ENCODE data around the gene ALDH4A1.
"Not testable (repeated sequence)": the region's sequence is repeated elsewhere in the genome, so short reads cannot be mapped to it uniquely, and the experiment has no call there.

The ALDH4A1 gene

DNA sequence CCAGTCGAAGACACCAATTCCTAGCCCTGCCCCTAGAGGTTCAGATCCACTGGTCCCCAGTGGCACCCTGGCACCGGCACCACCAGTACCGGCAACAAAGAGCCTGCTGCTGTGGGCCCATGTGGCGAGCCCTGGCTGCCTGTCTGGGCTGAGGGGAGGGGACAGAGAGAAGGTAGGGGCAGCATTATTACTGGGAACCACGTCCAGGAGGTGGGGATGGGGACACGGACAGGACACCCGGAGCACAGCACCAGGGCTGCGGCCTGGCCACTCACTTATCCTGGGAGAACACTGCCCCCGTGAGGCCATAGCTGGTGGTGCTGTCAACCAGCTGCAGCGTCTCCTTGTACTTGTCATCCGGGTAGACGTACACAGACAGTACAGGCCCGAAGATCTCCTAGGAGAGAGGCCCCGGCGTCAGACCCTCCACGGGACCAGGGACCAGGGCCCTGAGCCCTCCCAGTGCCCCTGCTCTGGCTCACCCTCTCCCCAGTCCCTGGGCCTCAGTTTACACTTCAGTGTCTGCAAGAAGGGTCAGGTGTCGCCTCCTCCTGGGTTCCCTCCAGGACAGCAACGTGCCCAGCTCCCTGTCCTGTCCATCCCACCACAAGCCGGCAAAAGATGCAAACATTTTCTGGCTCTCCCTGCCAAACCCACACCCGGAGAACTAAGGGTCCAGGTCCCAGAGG, 27.1 kb downstream of the ALDH4A1 start:
- peak; percentile 50 for DNase-seq

DNA sequence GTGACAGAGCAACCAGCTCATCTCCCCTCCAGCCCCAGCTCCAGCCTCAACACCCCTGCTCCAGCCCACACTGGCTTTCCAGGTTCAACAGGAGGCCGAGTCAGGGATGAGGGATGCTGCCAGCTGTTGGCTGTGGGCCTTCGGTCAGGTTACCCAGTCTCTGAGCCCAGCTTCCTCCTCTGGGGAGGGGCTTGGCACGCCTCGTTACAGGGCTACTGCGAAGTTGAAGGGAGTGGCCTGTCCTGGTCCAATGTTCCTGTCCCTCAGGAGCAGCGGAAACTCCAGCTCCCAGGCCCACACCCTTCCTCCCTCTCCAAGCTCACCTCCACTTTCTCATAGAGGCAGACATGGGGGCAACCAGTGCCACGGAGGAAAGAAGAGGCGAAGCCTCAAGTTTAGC, 27.8 kb downstream of the ALDH4A1 start:
- no peak for DNase-seq

DNA sequence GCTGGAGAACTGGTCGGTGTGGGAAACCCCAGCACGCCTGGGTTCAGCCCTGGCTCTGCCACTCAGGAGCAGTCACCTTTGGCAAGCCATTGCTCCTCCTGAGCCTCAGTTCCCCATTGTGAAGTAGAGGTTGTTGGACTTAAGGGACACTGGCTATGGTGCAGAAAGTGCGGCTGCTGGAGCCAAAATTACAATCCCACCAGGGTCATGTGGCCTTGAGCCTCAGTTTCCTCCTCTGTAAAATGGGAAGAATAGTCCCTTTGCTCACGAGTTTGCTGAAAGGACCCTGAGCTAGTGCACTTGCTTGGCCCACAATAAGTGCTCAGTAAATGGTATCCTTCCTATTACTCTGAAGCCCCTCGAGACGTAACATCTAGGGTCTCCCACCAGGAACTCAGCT, 28.3 kb downstream of the ALDH4A1 start:
- no peak for DNase-seq

DNA sequence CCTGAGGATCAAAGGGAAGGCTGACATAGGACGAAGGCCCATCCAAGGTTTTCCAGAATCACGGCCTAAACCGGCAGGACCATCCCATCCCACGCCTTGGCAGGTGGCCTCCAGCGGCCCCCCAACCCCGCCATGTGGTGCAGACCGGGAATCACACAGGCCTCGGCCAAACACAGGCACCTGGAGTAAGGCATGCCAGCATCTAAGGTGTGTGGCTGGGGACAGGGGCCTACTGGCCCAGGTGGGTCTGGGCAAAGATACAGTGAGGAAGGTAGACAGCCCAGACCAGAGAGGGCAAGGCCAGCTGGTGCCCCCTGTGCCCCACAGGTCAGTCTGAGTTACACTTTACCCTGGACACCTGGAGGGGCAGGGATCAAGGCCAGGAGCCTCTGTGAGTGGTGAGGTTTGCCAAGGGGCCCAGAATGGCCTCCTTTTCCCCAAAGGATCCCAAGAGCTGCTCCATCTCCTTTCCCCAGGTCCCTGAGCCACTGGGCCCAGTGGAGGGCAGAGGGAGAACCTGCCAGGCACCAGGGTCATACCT, 30.2 kb downstream of the ALDH4A1 start:
- DNase-seq, result no peak

DNA sequence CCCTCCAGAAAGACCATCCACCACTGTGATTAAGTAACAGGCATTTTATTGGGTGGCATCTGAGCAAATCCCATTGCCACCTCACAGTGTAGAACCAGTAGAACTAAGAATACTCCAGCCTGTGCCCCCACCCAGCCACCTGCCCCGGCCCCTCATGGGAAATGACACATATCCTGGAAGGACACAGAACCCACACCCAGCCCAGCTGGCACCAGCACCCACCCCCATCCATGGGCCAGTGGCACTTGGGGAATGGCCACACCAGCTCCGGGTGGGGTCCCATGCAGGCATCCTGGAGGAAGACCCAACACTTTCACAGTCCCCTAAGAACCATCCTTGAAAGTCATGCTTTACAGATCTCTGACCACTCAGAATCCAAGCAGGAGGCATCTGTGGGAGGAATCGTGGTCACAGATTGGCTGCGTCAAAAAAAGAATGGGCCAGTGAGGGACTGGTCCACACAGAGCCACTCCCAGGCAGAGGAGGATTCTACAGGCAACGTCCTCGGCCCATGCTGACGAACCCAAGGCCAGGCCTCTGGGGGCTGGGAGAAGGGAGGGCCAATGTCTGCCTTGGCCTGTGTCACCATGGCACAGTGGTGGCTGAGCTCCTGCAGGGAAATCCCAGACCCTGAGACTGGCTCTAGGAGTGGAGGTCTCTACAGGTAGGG, 30.8 kb downstream of the ALDH4A1 start:
- DNase-seq, result no peak

DNA sequence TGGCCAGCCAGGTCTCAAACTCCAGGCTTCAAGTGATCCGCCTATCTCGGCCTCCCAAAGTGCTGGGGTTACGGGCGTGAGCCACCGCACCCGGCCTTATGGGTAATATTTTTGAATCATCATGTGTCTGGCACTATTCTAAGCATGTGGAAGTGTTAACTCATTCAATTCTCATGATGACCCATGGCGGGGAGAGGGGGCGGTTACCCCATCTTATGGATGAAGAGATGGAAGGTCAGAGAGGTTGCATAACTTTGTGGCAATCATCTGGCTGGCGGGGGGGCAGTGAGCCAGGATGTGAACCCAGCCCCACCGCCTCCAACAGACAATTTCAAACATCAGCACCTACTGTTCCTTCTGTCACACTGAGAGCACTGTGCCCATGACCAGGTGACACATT, 31.4 kb downstream of the ALDH4A1 start:
- DNase-seq, result no peak

DNA sequence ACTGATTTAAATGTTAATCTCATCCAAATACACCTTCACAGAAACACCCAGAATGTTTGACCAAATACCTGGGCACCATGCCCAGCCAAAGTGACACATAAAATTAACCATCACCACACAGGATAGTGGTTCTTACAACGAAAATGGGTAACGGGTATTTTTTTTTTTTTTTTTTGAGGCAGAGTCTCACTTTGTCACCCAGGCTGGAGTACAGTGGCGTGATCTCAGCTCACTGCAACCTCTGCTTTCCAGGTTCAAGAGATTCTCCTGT, 31.8 kb downstream of the ALDH4A1 start:
- DNase-seq, result not testable (repeated sequence)

DNA sequence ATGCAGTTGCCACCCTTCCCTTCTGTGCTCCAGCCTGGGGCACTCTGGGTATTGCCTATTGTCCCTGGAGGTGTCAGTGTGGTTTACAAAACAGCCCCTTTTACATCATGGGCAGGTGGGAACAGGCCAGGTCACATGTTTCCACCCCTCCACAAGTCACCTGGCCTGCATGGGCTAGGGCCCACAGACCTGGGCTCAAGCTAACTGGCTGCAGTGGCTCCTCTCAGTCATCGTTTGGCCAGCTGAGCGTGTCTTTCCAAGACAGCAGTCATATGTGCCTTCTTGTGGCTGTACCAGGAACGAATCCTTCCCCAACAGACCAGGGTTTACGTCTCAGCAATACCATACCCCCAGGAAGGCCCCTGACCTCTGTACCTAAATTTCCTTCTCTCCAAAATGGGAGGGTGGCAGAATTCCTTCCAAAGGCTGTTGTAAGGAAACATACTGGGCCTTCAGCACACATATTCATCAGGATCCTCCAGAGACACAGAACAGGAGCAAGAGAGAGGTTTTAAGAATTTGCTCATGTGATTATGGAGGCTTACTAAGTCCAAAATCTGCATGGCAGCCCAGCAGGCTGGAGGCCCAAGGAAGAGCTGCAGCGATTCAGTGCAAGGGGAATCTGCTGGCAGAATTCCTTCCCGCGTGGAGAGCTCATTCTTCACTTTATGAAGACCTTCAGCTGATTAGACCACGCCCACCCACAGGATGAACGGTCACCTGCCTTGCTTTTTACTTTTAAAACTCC, 32.3 kb downstream of the ALDH4A1 start:
- DNase-seq, result no peak

DNA sequence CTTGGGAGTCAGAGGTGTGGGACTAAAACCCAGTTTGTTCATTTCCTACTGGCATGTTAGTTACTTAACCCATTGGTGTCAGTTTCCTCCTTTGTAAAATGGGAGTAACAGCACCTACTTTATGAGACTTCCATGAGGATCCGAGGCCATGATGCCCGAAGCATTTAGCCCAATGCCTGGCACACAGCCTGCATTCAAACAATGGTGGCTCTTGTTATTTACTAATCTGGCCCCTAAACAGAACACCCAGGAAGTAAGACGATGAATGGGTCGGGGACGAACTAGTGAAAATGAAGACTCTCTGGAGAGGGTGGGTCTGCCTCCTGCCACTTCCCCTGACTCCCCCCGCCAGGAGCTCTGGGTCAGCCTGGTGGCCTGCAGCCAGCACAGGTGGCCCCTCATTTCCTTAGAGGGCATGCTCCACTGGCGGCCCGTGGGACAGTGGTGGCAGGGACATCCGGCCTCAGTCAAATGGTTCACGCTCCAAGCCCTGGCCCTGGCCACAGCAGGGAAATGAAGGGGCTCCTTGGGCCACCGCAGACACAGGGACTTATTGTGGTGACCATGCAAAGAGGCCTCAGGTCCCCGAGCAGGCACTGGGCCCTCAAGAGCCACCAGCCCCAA, 33.4 kb downstream of the ALDH4A1 start:
- no peak for DNase-seq

DNA sequence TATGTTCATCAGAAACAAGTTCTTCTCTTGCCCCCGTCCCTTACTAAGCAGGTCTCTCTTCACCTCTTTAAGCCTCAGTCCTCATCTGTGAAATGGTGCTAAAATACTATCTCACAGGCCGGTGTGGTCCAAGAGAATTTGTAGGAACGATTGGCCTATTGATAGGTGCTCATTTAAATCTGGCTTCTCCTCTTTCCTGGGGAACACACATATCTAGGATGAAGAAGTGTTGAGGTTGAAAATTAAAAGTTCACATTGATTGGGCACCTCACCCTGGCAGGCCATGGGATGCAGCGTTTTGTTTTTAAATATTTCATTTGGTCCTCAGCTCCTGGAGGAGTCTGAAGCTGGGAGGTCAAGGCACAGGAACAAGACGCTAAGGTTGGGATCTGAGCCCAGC, 34.0 kb downstream of the ALDH4A1 start:
- no peak for DNase-seq

DNA sequence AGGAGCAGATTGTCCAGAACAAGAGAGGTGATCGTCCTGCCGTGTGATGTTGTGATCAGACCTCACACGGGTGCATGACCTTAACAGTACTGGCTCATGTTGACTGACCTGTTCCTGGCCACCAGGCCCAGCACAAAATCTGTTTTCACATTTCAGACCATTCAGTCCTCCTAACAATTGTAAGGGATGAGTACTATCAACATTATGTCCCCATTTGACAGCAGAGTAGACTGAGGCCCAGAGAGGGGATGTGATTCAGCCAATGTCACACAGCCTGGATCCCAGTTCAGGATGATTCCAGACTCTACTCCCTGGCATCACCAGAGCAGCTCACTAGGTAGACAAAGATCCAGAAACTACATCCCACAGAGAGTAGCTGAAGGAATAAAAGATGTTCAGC, 35.5 kb downstream of the ALDH4A1 start:
- no peak for DNase-seq

DNA sequence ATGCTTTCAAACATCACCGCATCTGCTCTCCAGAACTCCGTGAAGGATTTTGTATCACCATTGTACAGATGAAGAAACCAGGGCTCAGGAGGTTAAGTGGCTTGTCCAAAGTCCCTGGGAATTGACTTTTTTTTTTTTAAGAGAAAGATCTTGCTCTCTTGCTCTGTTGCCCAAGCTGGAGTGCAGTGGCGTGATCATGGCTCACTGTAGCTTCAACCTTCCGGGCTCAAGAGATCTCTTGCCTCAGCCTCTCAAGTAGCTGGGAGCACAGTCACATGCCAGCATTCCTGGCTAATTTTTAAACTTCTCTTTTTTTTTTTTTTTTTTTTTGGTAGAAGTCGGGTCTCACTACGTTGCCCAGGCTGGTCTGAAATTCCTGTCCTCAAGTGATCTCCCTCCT, 36.0 kb downstream of the ALDH4A1 start:
- no peak for DNase-seq

DNA sequence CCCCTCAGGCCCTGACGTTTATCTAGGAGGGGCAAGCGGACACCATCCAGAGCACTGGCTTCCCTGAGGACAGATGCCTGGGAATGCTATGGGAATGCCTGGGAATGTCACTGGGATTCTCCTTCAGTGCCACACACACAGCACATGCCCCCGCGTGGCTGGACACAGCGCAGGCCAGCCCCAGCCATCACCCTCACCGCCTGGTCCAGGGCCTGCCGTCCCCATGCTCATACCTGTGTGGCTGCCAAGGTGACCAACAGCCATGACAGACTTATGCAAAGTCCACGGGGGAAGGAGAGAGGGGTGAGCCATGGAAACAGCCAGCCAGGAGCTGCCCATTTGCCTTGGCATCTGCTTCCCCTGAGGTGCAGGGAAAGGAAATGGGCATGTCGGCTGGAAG, 37.2 kb downstream of the ALDH4A1 start:
- no peak for DNase-seq

DNA sequence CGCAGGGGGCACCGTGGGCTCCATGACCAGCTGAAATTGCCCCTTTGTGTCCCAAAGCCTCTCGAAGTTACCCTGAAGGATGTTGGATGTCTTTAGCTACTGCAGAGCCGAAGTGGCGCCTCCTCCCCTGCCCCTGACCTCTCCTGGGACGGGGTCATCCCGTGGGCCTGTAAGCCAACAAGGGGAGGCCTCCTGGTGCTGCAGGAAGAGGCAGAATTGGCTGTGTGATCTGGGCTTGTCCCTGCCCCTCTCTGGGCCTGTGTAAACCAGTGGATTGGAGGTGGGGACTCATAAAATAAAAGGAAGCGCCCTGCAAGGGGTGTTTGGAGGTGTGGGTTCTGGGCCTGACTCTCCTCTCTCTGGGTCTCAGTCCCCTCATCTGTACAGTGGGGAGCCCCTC, 40.8 kb downstream of the ALDH4A1 start:
- DNase-seq, result no peak

DNA sequence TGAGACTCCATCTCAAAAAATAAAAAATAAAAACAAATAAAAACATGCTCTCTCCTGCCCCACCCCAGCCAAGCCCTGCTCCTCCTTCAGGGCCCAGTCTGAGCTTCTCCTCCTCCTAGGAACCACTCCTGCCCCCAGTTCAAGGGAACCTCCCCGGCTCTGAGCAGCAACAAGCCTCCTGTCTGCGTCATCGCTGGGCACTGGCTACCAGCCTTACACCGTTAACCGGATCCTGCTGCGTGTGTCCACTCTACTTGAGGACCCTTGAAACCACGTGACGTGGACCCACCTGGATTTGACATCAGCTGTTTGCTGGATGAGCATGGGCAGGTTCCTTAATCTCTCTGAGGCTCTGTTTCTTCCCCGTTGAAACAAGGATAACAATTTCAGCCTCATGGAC, 41.3 kb downstream of the ALDH4A1 start:
- DNase-seq, result no peak

DNA sequence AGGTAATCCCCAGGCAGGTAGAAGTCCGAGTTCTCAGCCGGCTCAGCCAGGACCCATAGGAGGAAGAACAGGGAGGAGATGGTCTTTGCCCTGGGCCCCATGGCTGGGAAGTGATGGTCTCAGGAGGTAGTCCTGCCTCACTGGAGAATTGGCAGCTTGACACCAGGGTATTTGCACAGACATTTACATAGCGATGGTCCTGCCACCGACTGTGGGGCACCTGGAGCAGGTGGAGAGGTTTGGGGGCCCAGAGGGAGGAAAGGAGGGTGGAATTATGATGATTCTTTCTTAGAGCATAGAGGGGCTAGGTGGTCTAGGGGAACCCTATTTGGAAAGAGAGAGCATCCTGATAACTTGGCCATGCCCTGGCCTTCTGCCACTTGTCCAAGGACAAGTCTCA, 42.8 kb downstream of the ALDH4A1 start, which contains the start of gene TAS1R2:
Gene TAS1R2 (minus strand): TSS at position 101 of the 400 bp plus-strand sequence. CDS start 0 bp downstream, at position 101.
- DNase-seq, result no peak

DNA sequence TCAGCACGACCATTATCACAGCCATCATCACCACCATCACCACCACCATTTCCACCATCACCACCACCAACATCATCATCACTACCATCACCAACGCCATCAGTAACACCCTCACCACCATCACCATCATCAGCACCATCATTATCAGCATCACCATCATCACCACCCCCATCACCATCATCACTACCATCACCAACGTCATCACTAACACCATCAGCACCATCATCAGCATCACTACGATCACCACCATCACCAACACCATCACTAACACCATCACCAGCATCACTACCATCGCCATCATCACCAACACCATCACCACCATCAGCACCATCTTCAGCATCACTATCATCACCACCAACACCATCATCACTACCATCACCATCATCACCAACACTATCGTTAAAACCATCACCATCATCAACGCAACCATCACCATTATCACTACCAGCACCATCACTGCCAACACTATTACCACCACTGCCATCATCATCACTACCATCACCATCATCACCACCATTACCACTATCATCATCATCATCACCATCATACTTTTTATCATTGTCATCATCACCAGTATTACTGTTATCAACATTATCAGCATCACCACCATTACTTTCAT, 44.2 kb downstream of the ALDH4A1 start:
- DNase-seq, result no peak

DNA sequence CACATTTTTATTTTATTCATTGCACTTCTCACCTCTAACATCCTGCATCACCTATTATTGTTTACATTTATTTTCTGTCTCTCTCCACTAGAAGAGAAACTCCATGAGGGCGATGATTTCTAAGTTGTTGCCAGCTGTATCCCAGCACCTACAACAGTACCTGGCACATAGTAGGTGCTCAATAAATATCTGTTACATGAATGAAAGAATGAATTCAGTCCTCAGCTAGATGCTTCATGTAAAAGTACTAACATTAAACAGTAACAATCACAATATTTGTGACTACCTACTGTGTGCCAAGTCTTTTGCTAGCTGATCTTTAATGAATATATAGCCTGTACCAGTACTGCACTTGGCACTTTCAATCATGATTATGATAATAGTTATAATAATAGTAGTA, 45.9 kb downstream of the ALDH4A1 start:
- DNase-seq, result no peak

DNA sequence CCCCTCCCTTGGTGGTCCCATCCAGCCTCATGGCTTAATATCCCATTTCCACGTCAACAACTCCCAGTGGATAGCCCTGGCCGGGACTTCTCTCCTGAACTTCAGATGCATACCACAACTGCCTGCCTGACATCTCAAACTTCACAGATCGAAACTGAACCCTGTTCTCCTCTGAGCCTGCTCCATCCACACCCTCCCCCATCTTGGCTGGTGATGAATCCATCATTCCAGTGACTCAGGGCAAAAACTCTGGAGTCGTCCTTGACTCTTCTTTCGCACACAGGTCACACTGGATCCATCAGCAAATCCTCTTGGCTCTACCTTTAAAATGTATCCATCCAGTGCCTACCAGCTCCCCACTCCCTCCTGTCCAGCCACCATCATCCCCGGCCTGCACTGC, 46.8 kb downstream of the ALDH4A1 start:
- no peak for DNase-seq

DNA sequence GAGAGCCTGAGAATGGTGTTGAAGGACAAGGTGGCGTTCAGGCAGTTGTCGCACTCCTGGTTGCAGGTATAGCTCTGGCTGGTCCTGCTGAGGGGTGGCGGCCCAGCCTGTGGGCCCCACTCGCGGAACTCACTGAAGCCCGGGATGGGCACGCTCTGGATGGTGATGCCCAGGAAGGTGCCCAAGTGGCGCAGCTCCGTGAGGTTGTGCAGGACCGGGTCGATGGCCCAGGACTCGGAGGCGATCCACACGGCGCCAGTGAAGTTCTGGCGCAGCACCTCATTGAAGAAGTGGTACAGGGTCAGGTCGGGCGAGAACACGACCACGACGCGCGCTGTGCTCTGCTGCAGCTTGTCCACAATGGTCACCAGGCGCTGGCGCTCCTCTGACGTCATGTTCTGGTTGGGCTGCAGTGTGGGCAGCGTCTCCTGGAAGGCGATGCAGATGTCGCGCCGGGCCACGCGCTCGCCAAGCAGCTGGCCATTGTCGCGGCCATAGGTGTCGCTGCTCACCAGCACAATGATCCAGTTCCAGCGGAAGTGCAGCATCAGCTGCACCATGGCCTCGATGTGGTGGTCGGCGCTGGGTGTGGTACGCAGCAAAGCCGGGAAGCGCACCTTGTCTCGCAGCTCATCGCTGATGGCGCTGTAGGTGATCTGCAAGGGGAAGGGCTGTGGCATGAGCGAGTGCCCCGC, 47.9 kb downstream of the ALDH4A1 start:
- no peak for DNase-seq

DNA sequence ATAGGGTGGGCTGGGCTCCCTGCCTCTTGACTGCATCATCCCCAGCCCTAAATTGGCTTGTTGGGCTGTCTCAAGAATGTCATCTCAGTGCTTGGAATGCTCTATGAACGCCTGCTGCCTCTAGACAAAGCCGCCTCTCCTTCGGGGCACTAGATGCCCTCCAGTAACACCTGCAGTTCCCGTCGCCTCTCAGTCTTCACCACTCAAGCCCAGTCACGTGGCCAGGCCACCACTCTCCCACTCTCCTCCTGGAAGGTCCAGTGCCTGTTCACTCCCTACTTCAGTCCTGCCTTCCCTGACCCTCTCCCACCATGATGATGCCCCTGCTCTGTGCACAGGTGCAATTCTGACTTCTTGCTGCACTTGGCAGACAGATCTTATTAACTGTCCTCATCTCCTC, 49.9 kb downstream of the ALDH4A1 start:
- DNase-seq, result no peak

DNA sequence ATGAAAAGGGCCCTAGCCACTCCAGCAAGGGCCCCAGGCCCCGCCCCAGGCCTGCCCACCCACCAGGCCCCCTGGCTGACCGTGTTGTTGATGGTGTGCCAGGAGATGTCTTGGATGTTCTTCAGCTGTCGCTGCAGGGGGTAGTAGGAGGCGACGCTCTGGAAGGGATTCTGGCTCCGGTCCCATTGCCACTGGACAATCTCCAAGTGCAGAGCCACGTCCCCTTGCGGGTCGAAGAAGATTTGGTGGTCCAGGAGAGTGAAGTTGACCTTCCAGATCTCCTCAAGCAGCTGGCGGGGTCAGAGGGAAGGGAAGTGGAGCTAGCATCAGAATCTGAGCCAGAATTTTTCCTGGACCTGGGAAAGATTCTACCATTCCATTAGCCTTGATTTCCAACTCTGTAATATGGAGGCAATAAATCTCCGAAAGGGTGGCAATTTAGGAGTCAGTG, 53.1 kb downstream of the ALDH4A1 start:
- DNase-seq, result no peak
